A673 (cell line): ENCODE measurements around the gene LDB3.
A peak's percentile ranks its signal among the peaks of the same experiment; 100 is the strongest.

Experiments used
- CTCF ChIP-seq: fragments of 300-800, 200-600 bp; sonication (generic); conservative IDR thresholded peaks from 2 replicates; pipeline ENCODE4 v1.5.1; 2017; ENCODE audit warnings: low read depth, mild to moderate bottlenecking, antibody characterized with exemption, low read length, moderate library complexity, mixed read lengths
- EZH2 ChIP-seq: fragments of 200-600 bp; sonication (generic); IDR thresholded peaks from 2 replicates; pipeline ENCODE4 v1.6.1; 2017; ENCODE audit warnings: borderline replicate concordance, low read depth, mild to moderate bottlenecking, mixed read lengths, antibody characterized with exemption, low read length; ENCODE audit not compliant: poor library complexity, severe bottlenecking

GRCh38 chr10:86644152-86644793, 24.0 kb upstream of the LDB3 start:
- TF ChIP-seq CTCF (peak; percentile 47), EZH2 (no peak)
